HepG2 (cell line): ENCODE measurements around the gene INA. TPM values are rescaled to one million over a fixed set of nuclear protein-coding genes. Genes with fewer than 3 reads are reported as not detected.

ENCODE experiments used
- ATAC-seq: fragments of 200-7000 bp; cut with Tn5 transposase; 3 replicates; pipeline ENCODE4 v1.9.1; 2020; ENCODE audit warnings: mild to moderate bottlenecking, moderate library complexity
- BruUV-seq: library from RNA; stranded (reverse); fragments of 400-500 nt; replicated peaks from 2 replicates; lab custom pipeline; 2021; lab: Mats Ljungman, UMichigan
- CTCF ChIA-PET: fragments of 300-600 bp; formaldehyde crosslinking; extraction: SDS; loops from one replicate; lab custom pipeline; 2021; ENCODE audit warnings: low total read pairs, inconsistent platforms, low intra/inter-chr PET ratio; lab: Yijun Ruan, JAX
- POLR2A ChIA-PET: fragments of 350-600 bp; sonication (Branson Sonifier 250); formaldehyde crosslinking; loops from one replicate; lab custom pipeline; 2020; ENCODE audit warnings: antibody characterized with exemption, inconsistent platforms; lab: Yijun Ruan, JAX
- DNase-seq: peaks from one replicate; pipeline ENCODE4 v3.0.0-alpha.2; 2015; ENCODE audit warnings: low spot score
- FAIRE-seq: peaks from 3 replicates; lab custom pipeline; 2011; peaks lifted over from hg19 to GRCh38; lab: Jason Lieb, UNC
- H2AFZ ChIP-seq: one replicate; pipeline ENCODE4 v1.6.1; 2011; ENCODE audit warnings: low read length, inconsistent platforms
- H3K27ac ChIP-seq: fragments of 300-600 bp; 3 replicates; pipeline ENCODE4 v1.8.0; 2011; ENCODE audit warnings: mixed run types, mild to moderate bottlenecking, mixed read lengths, low read length, inconsistent platforms; ENCODE audit not compliant: insufficient read depth; ENCODE audit errors: extremely low read length
- H3K27me3 ChIP-seq, 2 experiments: fragments of 200-600 bp in 1 of 2; 2 replicates in 1 of 2; 3 replicates in 1 of 2; pipeline versions ENCODE4 v1.6.0 to v1.8.0; 2011; ENCODE audit warnings: low read length in 2 of 2, mild to moderate bottlenecking in 2 of 2, moderate library complexity in 2 of 2, inconsistent platforms in 1 of 2; ENCODE audit not compliant: insufficient read depth in 2 of 2, control insufficient read depth in 1 of 2
- H3K36me3 ChIP-seq, 2 experiments: fragments of 200-600 bp in 1 of 2; replicated peaks in 1 of 2; 2 replicates in 1 of 2; 3 replicates in 1 of 2; pipeline versions ENCODE4 v1.5.1 to v1.8.0; 2011; ENCODE audit warnings: low read length in 2 of 2, inconsistent platforms in 1 of 2; ENCODE audit not compliant: insufficient read depth in 2 of 2, control insufficient read depth in 1 of 2
- H3K4me1 ChIP-seq: 2 replicates; pipeline ENCODE4 v1.5.1; 2012; ENCODE audit warnings: low read length, inconsistent platforms; ENCODE audit not compliant: insufficient read depth
- H3K4me2 ChIP-seq: 2 replicates; pipeline ENCODE4 v1.6.0; 2011; ENCODE audit warnings: low read depth, low read length, inconsistent platforms
- H3K4me3 ChIP-seq, 3 experiments: fragments of 200-600 bp in 1 of 3; sonication (generic), shearing (Covaris generic) in 1 of 3; replicated peaks in 1 of 3; 2 replicates each; pipeline ENCODE4 v1.5.1; 2011 to 2016; ENCODE audit warnings: low read length in 3 of 3, inconsistent platforms in 2 of 3, low read depth in 2 of 3, mild to moderate bottlenecking in 2 of 3, control low read depth in 1 of 3, mixed read lengths in 1 of 3; ENCODE audit not compliant: insufficient read depth in 1 of 3
- H3K79me2 ChIP-seq: one replicate; pipeline ENCODE4 v1.6.1; 2011; ENCODE audit warnings: low read length, inconsistent platforms; ENCODE audit not compliant: insufficient read depth
- H3K9ac ChIP-seq: 2 replicates; pipeline ENCODE4 v1.6.0; 2011; ENCODE audit warnings: mild to moderate bottlenecking, low read depth, low read length, inconsistent platforms; ENCODE audit not compliant: insufficient read depth
- H3K9me3 ChIP-seq: 2 replicates; pipeline ENCODE4 v1.5.1; 2012; ENCODE audit warnings: mild to moderate bottlenecking, low read length
- H4K20me1 ChIP-seq: 2 replicates; pipeline ENCODE4 v1.6.0; 2011; ENCODE audit warnings: inconsistent platforms, mild to moderate bottlenecking, low read length, moderate library complexity; ENCODE audit not compliant: insufficient read depth
- AGO1 ChIP-seq: fragments of 200-400 bp; formaldehyde crosslinking; IDR thresholded peaks from 2 replicates; pipeline ENCODE4 v1.6.1; 2017; ENCODE audit warnings: mild to moderate bottlenecking, low read depth, low read length, moderate library complexity; ENCODE audit not compliant: poor library complexity, severe bottlenecking
- ATAD3A ChIP-seq: sonication (generic); formaldehyde crosslinking; IDR thresholded peaks from 2 replicates; pipeline ENCODE4 v1.4.0; 2020; ENCODE audit warnings: missing genetic modification reagents
- CTCF ChIP-seq: sonication (generic); formaldehyde crosslinking; IDR thresholded peaks from 2 replicates; pipeline ENCODE4 v1.5.0; 2020; ENCODE audit warnings: mild to moderate bottlenecking, missing genetic modification reagents, moderate library complexity
- GMEB2 ChIP-seq: IDR thresholded peaks from 2 replicates; pipeline ENCODE4 v1.6.1; 2016; ENCODE audit warnings: missing biosample characterization, missing genetic modification reagents, low read depth
- SPEN ChIP-seq: sonication (generic); formaldehyde crosslinking; IDR thresholded peaks from 2 replicates; pipeline ENCODE4 v1.5.1; 2020; ENCODE audit warnings: low read depth, mild to moderate bottlenecking, missing genetic modification reagents
- STAG1 ChIP-seq: sonication (generic); formaldehyde crosslinking; IDR thresholded peaks from 2 replicates; pipeline ENCODE4 v1.4.0; 2020; ENCODE audit warnings: missing genetic modification reagents
- TBX3 ChIP-seq: fragments of 450-650 bp; IDR thresholded peaks from 2 replicates; pipeline ENCODE4 v1.6.1; 2017; ENCODE audit warnings: antibody characterized with exemption, mild to moderate bottlenecking, inconsistent platforms, borderline replicate concordance
- ZBTB10 ChIP-seq: sonication (generic); formaldehyde crosslinking; IDR thresholded peaks from 2 replicates; pipeline ENCODE4 v1.4.0; 2020; ENCODE audit warnings: missing genetic modification reagents, borderline replicate concordance
- ZNF496 ChIP-seq: sonication (generic); formaldehyde crosslinking; IDR thresholded peaks from 2 replicates; pipeline ENCODE4 v1.8.1; 2023; ENCODE audit warnings: mild to moderate bottlenecking, moderate library complexity, missing genetic modification reagents; ENCODE audit not compliant: insufficient replicate concordance
- ZNF556 ChIP-seq: sonication (generic); formaldehyde crosslinking; IDR thresholded peaks from 2 replicates; pipeline ENCODE4 v1.4.0; 2020; ENCODE audit warnings: mild to moderate bottlenecking, missing genetic modification reagents, borderline replicate concordance
- ZNF746 ChIP-seq: sonication (generic); formaldehyde crosslinking; IDR thresholded peaks from 2 replicates; pipeline ENCODE4 v1.8.0; 2022; ENCODE audit warnings: mild to moderate bottlenecking, missing genetic modification reagents
- ZNF883 ChIP-seq: sonication (generic); formaldehyde crosslinking; IDR thresholded peaks from 2 replicates; pipeline ENCODE4 v1.5.1; 2020; ENCODE audit warnings: mild to moderate bottlenecking, missing genetic modification reagents; ENCODE audit errors: not compliant biosample characterization
- WGBS: methylation state at CpG from one replicate; pipeline ENCODE4 v1.1.6; 2017; ENCODE audit warnings: low lambda C conversion rate; 5-methylcytosine and 5-hydroxymethylcytosine counted together
- in situ Hi-C: cut with HindIII; loops from 2 replicates; pipeline ENCODE4 v1.10.0; 2017; ENCODE audit warnings: low pct_unique_long_range_greater_than_20kb; ENCODE audit not compliant: extremely low pct_ligation_motif_present
- intact Hi-C: fragments of 100-400 bp; cut with micrococcal nuclease; formaldehyde crosslinking; loops from one replicate; pipeline ENCODE4 v1.10.0; 2022; ENCODE audit not compliant: unreplicated experiment
- polyA plus RNA-seq, 8 experiments: library from polyadenylated mRNA; depleted of rRNA in 3 of 8; stranded (reverse) in 7 of 8; unstranded in 1 of 8; fragments of >200 nt; fragmentation: Illumina TruSeq in 4 of 8; extraction: Trizol in 4 of 8; gene quantifications; 2 replicates each; pipeline versions ENCODE4 v1.2.1 to v1.2.3, GENCODE V29; 2011 to 2016; ENCODE audit warnings: low read depth in 4 of 8, missing spikeins in 1 of 8, mixed read lengths in 1 of 8; ENCODE audit not compliant: insufficient read depth in 1 of 8
- total RNA-seq, 5 experiments: library from RNA; depleted of rRNA; stranded (reverse); fragments of >200 nt; fragmentation: Illumina TruSeq; extraction: Trizol; gene quantifications; 2 replicates each; pipeline ENCODE4 v1.2.3, GENCODE V29; 2016; ENCODE audit warnings: low read depth in 1 of 5

Gene INA
- total and polyA plus RNA-seq, 2 of the 13 experiments (the other 11 are each of a cell fraction or from before 2014, with no cell fraction given) = 0.04 to 0.13 TPM

- TF ChIP-seq ZNF883 (no peak), TBX3 (no peak), AGO1 (no peak), GMEB2 (no peak), SPEN (no peak), ZNF746 (CRISPR knock-in tag) (no peak), ATAD3A (no peak), ZNF496 (no peak), ZBTB10 (no peak)
Observed at GRCh38 chr10:103327906-103328305, 51.0 kb downstream of the INA start (continued).

- no peaks in the 10 kb centered on the region for H3K79me2 ChIP-seq
- H3K9ac ChIP-seq = no peak overlapping the region
- WGBS = 96% methylated on average over 2 of the region's 2 CpGs
- H2AFZ ChIP-seq = no peak overlapping the region
- in situ Hi-C loops = no loop called here
- CTCF ChIA-PET = interaction anchor here (1.2 to 1.5 kb wide), 2 partner anchors 417 to 499 kb away, joined by 4 to 6 read pairs; no protein-coding TSS in a partner anchor
- no peaks in the 10 kb centered on the region for H3K27me3 ChIP-seq
- DNase-seq = peak; percentile 10
- TF ChIP-seq ZNF556 (CRISPR knock-in tag) = no peak
- peak; percentile 35 for TF ChIP-seq STAG1
- peak; percentile 40 for TF ChIP-seq CTCF (CRISPR knock-in tag)
- TF ChIP-seq, all 625 proteins: peak for 2
- H3K36me3 ChIP-seq = peaks cover 5 to 20% of the 10 kb centered on the region in 2 experiments; a peak in 4 of 5 replicates
- no peak overlapping the region for H3K4me3 ChIP-seq
- intact Hi-C loops = no loop called here
- BruUV-seq = no TSS peak
- FAIRE-seq (peak; percentile 68), ATAC-seq (no peak)
- no peaks in the 10 kb centered on the region for H3K9me3 ChIP-seq
- H4K20me1 ChIP-seq = no peaks in the 10 kb centered on the region
- H3K4me2 ChIP-seq = no peak overlapping the region
- no peak overlapping the region for H3K27ac ChIP-seq
- POLR2A ChIA-PET = no interaction called here
- no peaks in the 10 kb centered on the region for H3K4me1 ChIP-seq
Observed at GRCh38 chr10:103333934-103334520, 57.1 kb downstream of the INA start.
